ENCODE data around the gene PCAT6. TPM values are rescaled to one million over a fixed set of nuclear protein-coding genes. Genes with fewer than 3 reads are reported as not detected.

Gene PCAT6
- total RNA-seq, 1 experiment from 2014 or later, result 4.8 TPM

GRCh38 chr1:202858331-202858730, 47.6 kb downstream of the PCAT6 start:
- H3K4me3 Mint-ChIP-seq, result no peak overlapping the region
- Histone ChIP-seq H3K56ac (ENCODE audit: insufficient read length, low read depth, low read length) (no peak overlapping the region), H3K27me3 (ENCODE audit: insufficient read depth, low read length) (no peaks in the 10 kb centered on the region; the same call in 1 of the 2 replicates), H4K91ac (ENCODE audit: insufficient read length, low read depth, low read length) (no peak overlapping the region), H4K8ac (replicated peaks; ENCODE audit: insufficient read length, low read depth, low read length) (no peak overlapping the region), H3K79me2 (ENCODE audit: insufficient read depth, low read length) (peaks cover 3% of the 10 kb centered on the region; the same call in 1 of the 2 replicates), H2BK120ac (ENCODE audit: low read depth, low read length, poor library complexity, severe bottlenecking) (no peak overlapping the region), H3K79me1 (ENCODE audit: insufficient read depth, low read depth, low read length, poor library complexity, severe bottlenecking) (peaks cover 11% of the 10 kb centered on the region), H3K4me2 (ENCODE audit: insufficient read depth, insufficient read length, low read length) (no peak overlapping the region), H3K4ac (ENCODE audit: low read depth, low read length) (no peak overlapping the region), H4K5ac (ENCODE audit: insufficient read length, low read depth, low read length) (no peak overlapping the region), H3K18ac (ENCODE audit: insufficient read length, low read depth, low read length) (no peak overlapping the region), H3K4me1 (ENCODE audit: insufficient read depth, low read length) (0 out of 2 replicates have a peak, but pooled peaks cover 2% of the 10 kb centered on the region), H2AFZ (ENCODE audit: low read length) (no peak overlapping the region), H2BK20ac (ENCODE audit: low read depth, low read length, poor library complexity, severe bottlenecking) (no peak overlapping the region), H4K20me1 (ENCODE audit: control insufficient read depth, insufficient read depth, insufficient read length) (no peaks in the 10 kb centered on the region), H2BK5ac (ENCODE audit: insufficient read length, low read length) (no peak overlapping the region), H3K23me2 (ENCODE audit: insufficient read length, low read depth, low read length, poor library complexity, severe bottlenecking) (peaks cover 4% of the 10 kb centered on the region), H2BK12ac (ENCODE audit: insufficient read length, low read depth, low read length) (no peak overlapping the region), H3K27ac (ENCODE audit: insufficient read length, low read depth, low read length) (no peak overlapping the region), H2BK15ac (ENCODE audit: low read depth, low read length) (no peak overlapping the region), H3K14ac (ENCODE audit: insufficient read depth, low read length) (no peak overlapping the region), H2AK5ac (ENCODE audit: insufficient read length, low read length) (no peak overlapping the region), H3K23ac (ENCODE audit: insufficient read length, low read depth, low read length) (no peak overlapping the region), H3T11ph (ENCODE audit: low read length) (no peak overlapping the region), H3K9ac (ENCODE audit: extremely low read depth, insufficient read length, low read length) (no peak overlapping the region), H3K9me3 (ENCODE audit: control insufficient read depth, low read depth, low read length) (no peaks in the 10 kb centered on the region)
- H3K27me3 Mint-ChIP-seq (ENCODE audit: low read depth), result no peaks in the 10 kb centered on the region
- peaks cover 16 to 17% of the 10 kb centered on the region in 2 experiments for H3K4me1 Mint-ChIP-seq
- no CpG with 5 or more reads among the region's 6 CpGs for WGBS (ENCODE audit: extremely low coverage, insufficient read length, low lambda C conversion rate)
- no peaks in the 10 kb centered on the region for H3K9me3 Mint-ChIP-seq
- H3K36me3 Mint-ChIP-seq (ENCODE audit: insufficient read depth in 1 of 3, low read depth in 3 of 3), result peaks cover 18 to 46% (median 36%) of the 10 kb centered on the region in 3 experiments; a peak in 6 of 7 replicates
- DNase-seq, result no peak
- no peak for TF ChIP-seq CTCF (conservative IDR thresholded peaks at IDR 0.05)
- H3K27ac Mint-ChIP-seq, result no peak overlapping the region
